Measurements from ENCODE around the gene CAMTA1. TPM values are rescaled to one million over a fixed set of nuclear protein-coding genes. Genes with fewer than 3 reads are reported as not detected.

The CAMTA1 gene
- total RNA-seq, 1 experiment from 2014 or later = 69.5 TPM

- Histone ChIP-seq H3K27me3 (ENCODE audit: insufficient read depth, low read length) (no peaks in the 10 kb centered on the region), H3K9me2 (ENCODE audit: insufficient read depth) (no peaks in the 10 kb centered on the region), H3K4me1 (ENCODE audit: control insufficient read depth in 1 of 2, insufficient read depth in 2 of 2, low read length in 2 of 2) (no peaks in the 10 kb centered on the region), H3K4me2 (ENCODE audit: low read length) (no peak overlapping the region), H3K27ac (ENCODE audit: low read depth, low read length) (no peak overlapping the region), H3K4me3 (replicated peaks in 1 of 2; ENCODE audit: low read depth in 1 of 2, low read length in 2 of 2) (no peak overlapping the region), H3K79me2 (ENCODE audit: insufficient read depth, low read length) (peaks cover 5% of the 10 kb centered on the region; the same call in 1 of the 2 replicates), H3K9ac (ENCODE audit: low read length) (no peak overlapping the region), H3K9me3 (ENCODE audit: control insufficient read depth in 1 of 2, insufficient read depth in 1 of 2, low read depth in 1 of 2, low read length in 2 of 2) (no peaks in the 10 kb centered on the region), H3K36me3 (ENCODE audit: control insufficient read depth in 1 of 2, insufficient read depth in 2 of 2, low read length in 2 of 2) (no peaks in the 10 kb centered on the region), H4K20me1 (ENCODE audit: insufficient read depth) (no peaks in the 10 kb centered on the region), H2AFZ (ENCODE audit: low read depth, low read length, poor library complexity, severe bottlenecking) (no peak overlapping the region)
- ChIA-PET CTCF (no interaction called here), POLR2A (no interaction called here), RAD21 (ENCODE audit: low non-redundant PET in 1 of 2, low total read pairs in 2 of 2, uncharacterized antibody in 2 of 2, unreplicated experiment in 2 of 2) (no interaction called here)
- intact Hi-C loops (cut with micrococcal nuclease) = no loop called here
- no peak for ATAC-seq
- DNase-seq (ENCODE audit: low read depth, low spot score) = no peak
- TF ChIP-seq RAD21 (IDR thresholded peaks at IDR 0.05; ENCODE audit: low read depth) = no peak
- TF ChIP-seq TCF7L2 (IDR thresholded peaks at IDR 0.05; ENCODE audit: borderline replicate concordance, extremely low read depth, insufficient read depth, insufficient read length) = no peak
- TF ChIP-seq EGR1 (IDR thresholded peaks at IDR 0.05; ENCODE audit: low read depth) = no peak
- no peak for TF ChIP-seq YY1 (IDR thresholded peaks at IDR 0.05; ENCODE audit: extremely low read depth, insufficient replicate concordance, low read depth, low read length)
- no peak for TF ChIP-seq SIN3A (IDR thresholded peaks at IDR 0.05; ENCODE audit: low read depth)
- no peak for TF ChIP-seq CBX3 (IDR thresholded peaks at IDR 0.05; ENCODE audit: low read depth)
- TF ChIP-seq CEBPB (IDR thresholded peaks at IDR 0.05; ENCODE audit: low read depth) = no peak
- no peak for TF ChIP-seq SP1 (IDR thresholded peaks at IDR 0.05; ENCODE audit: low read depth)
- TF ChIP-seq JUND (IDR thresholded peaks at IDR 0.05) = no peak
- no peak for TF ChIP-seq ZFX (IDR thresholded peaks at IDR 0.05)
- TF ChIP-seq, protein P1, sequence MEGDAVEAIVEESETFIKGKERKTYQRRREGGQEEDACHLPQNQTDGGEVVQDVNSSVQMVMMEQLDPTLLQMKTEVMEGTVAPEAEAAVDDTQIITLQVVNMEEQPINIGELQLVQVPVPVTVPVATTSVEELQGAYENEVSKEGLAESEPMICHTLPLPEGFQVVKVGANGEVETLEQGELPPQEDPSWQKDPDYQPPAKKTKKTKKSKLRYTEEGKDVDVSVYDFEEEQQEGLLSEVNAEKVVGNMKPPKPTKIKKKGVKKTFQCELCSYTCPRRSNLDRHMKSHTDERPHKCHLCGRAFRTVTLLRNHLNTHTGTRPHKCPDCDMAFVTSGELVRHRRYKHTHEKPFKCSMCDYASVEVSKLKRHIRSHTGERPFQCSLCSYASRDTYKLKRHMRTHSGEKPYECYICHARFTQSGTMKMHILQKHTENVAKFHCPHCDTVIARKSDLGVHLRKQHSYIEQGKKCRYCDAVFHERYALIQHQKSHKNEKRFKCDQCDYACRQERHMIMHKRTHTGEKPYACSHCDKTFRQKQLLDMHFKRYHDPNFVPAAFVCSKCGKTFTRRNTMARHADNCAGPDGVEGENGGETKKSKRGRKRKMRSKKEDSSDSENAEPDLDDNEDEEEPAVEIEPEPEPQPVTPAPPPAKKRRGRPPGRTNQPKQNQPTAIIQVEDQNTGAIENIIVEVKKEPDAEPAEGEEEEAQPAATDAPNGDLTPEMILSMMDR (IDR thresholded peaks at IDR 0.05 in 2 of 3, conservative IDR thresholded peaks at IDR 0.05 in 1 of 3; ENCODE audit: borderline replicate concordance in 1 of 3, insufficient read depth in 1 of 3, low read depth in 2 of 3, low read length in 2 of 3) = no peak
- TF ChIP-seq EZH2 (IDR thresholded peaks at IDR 0.05) = no peak
- no peak for TF ChIP-seq FOSL1 (IDR thresholded peaks at IDR 0.05; ENCODE audit: low read depth)
- no peak for TF ChIP-seq ZNF274 (IDR thresholded peaks at IDR 0.05; ENCODE audit: low read depth, low read length)
- no peak for TF ChIP-seq MAX (IDR thresholded peaks at IDR 0.05)
- TF ChIP-seq POLR2A (IDR thresholded peaks at IDR 0.05; ENCODE audit: borderline replicate concordance, extremely low read depth, insufficient read depth, insufficient read length) = no peak
- TF ChIP-seq ELF1 (IDR thresholded peaks at IDR 0.05; ENCODE audit: borderline replicate concordance, low read depth) = no peak
- TF ChIP-seq, protein P2, sequence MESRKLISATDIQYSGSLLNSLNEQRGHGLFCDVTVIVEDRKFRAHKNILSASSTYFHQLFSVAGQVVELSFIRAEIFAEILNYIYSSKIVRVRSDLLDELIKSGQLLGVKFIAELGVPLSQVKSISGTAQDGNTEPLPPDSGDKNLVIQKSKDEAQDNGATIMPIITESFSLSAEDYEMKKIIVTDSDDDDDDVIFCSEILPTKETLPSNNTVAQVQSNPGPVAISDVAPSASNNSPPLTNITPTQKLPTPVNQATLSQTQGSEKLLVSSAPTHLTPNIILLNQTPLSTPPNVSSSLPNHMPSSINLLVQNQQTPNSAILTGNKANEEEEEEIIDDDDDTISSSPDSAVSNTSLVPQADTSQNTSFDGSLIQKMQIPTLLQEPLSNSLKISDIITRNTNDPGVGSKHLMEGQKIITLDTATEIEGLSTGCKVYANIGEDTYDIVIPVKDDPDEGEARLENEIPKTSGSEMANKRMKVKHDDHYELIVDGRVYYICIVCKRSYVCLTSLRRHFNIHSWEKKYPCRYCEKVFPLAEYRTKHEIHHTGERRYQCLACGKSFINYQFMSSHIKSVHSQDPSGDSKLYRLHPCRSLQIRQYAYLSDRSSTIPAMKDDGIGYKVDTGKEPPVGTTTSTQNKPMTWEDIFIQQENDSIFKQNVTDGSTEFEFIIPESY (IDR thresholded peaks at IDR 0.05; ENCODE audit: extremely low read depth, insufficient replicate concordance, low read length) = no peak
- TF ChIP-seq, protein P3, sequence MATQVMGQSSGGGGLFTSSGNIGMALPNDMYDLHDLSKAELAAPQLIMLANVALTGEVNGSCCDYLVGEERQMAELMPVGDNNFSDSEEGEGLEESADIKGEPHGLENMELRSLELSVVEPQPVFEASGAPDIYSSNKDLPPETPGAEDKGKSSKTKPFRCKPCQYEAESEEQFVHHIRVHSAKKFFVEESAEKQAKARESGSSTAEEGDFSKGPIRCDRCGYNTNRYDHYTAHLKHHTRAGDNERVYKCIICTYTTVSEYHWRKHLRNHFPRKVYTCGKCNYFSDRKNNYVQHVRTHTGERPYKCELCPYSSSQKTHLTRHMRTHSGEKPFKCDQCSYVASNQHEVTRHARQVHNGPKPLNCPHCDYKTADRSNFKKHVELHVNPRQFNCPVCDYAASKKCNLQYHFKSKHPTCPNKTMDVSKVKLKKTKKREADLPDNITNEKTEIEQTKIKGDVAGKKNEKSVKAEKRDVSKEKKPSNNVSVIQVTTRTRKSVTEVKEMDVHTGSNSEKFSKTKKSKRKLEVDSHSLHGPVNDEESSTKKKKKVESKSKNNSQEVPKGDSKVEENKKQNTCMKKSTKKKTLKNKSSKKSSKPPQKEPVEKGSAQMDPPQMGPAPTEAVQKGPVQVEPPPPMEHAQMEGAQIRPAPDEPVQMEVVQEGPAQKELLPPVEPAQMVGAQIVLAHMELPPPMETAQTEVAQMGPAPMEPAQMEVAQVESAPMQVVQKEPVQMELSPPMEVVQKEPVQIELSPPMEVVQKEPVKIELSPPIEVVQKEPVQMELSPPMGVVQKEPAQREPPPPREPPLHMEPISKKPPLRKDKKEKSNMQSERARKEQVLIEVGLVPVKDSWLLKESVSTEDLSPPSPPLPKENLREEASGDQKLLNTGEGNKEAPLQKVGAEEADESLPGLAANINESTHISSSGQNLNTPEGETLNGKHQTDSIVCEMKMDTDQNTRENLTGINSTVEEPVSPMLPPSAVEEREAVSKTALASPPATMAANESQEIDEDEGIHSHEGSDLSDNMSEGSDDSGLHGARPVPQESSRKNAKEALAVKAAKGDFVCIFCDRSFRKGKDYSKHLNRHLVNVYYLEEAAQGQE (IDR thresholded peaks at IDR 0.05; ENCODE audit: low read depth) = no peak
- no TSS peak for BruUV-seq (replicated peaks)
Observed at GRCh38 chr1:6874298-6874697, 89.0 kb downstream of the CAMTA1 start.

All from HCT116 (cell line).